Panc1 (cell line): ENCODE measurements around the gene CLIP4. TPM values are rescaled to one million over a fixed set of nuclear protein-coding genes. Genes with fewer than 3 reads are reported as not detected.
A peak's percentile ranks its signal among the peaks of the same experiment; 100 is the strongest.

Source experiments
- ATAC-seq: fragments of 200-7000 bp; cut with Tn5 transposase; 2 replicates; pipeline ENCODE4 v1.9.1; 2020; ENCODE audit warnings: mild to moderate bottlenecking, moderate library complexity
- BruUV-seq: library from RNA; stranded (reverse); fragments of 400-500 nt; replicated peaks from 2 replicates; lab custom pipeline; 2021; lab: Mats Ljungman, UMichigan
- CTCF ChIA-PET: fragments of 300-600 bp; sonication (Branson Sonifier 250); formaldehyde crosslinking; loops from one replicate; lab custom pipeline; 2022; ENCODE audit warnings: antibody characterized with exemption; lab: Charles Lee
- POLR2A ChIA-PET: fragments of 300-600 bp; sonication (Branson Sonifier 250); formaldehyde crosslinking; loops from one replicate; lab custom pipeline; 2022; ENCODE audit warnings: antibody characterized with exemption; lab: Charles Lee
- DNase-seq: peaks from one replicate; pipeline ENCODE4 v3.0.0-alpha.2; 2010; ENCODE audit warnings: low read depth, low spot score
- H3K27ac ChIP-seq: 2 replicates; pipeline ENCODE4 v1.5.1; 2011; ENCODE audit warnings: mild to moderate bottlenecking, low read length, inconsistent platforms
- H3K27me3 ChIP-seq: fragments of 200-500 bp; sonication (Bioruptor generic); 2 replicates; pipeline ENCODE4 v1.6.0; 2014; ENCODE audit warnings: low read length, inconsistent platforms; ENCODE audit not compliant: control insufficient read depth, insufficient read depth
- H3K36me3 ChIP-seq: fragments of 200-500 bp; sonication (Bioruptor generic); 2 replicates; pipeline ENCODE4 v1.5.1; 2014; ENCODE audit warnings: inconsistent platforms, mild to moderate bottlenecking, low read length, moderate library complexity; ENCODE audit not compliant: control insufficient read depth, insufficient read depth
- H3K4me1 ChIP-seq: 2 replicates; pipeline ENCODE4 v1.5.1; 2011; ENCODE audit warnings: inconsistent platforms, mild to moderate bottlenecking, low read length, moderate library complexity; ENCODE audit not compliant: control insufficient read depth, insufficient read depth
- H3K4me3 ChIP-seq, 2 experiments: 2 replicates each; pipeline ENCODE4 v1.5.1; 2011 to 2012; ENCODE audit warnings: low read depth in 2 of 2, low read length in 2 of 2, mild to moderate bottlenecking in 2 of 2, inconsistent platforms in 1 of 2, moderate library complexity in 1 of 2
- H3K9me3 ChIP-seq: fragments of 200-500 bp; sonication (Bioruptor generic); 2 replicates; pipeline ENCODE4 v1.5.1; 2014; ENCODE audit warnings: low read depth, mild to moderate bottlenecking, inconsistent platforms, low read length, moderate library complexity; ENCODE audit not compliant: control insufficient read depth, insufficient read depth
- POLR2AphosphoS5 ChIP-seq: IDR thresholded peaks from 2 replicates; pipeline ENCODE4 v1.6.1; 2012; ENCODE audit warnings: mild to moderate bottlenecking, low read depth, low read length, moderate library complexity
- SIN3A ChIP-seq: IDR thresholded peaks from 2 replicates; pipeline ENCODE4 v1.6.1; 2012; ENCODE audit warnings: low read depth, mild to moderate bottlenecking, low read length, moderate library complexity, borderline replicate concordance; ENCODE audit not compliant: insufficient read depth
- TCF7L2 ChIP-seq: IDR thresholded peaks from 2 replicates; pipeline ENCODE4 v1.6.1; 2011; ENCODE audit warnings: mild to moderate bottlenecking, low read depth, low read length, inconsistent platforms
- in situ Hi-C: cut with HindIII; loops from 2 replicates; pipeline ENCODE4 v1.10.0; 2016; ENCODE audit warnings: low sequenced_read_pairs, low pct_unique_long_range_greater_than_20kb
- intact Hi-C: fragments of 100-400 bp; cut with micrococcal nuclease; formaldehyde crosslinking; loops from one replicate; pipeline ENCODE4 v1.10.0; 2022; ENCODE audit not compliant: unreplicated experiment
- total RNA-seq: library from RNA; stranded (reverse); gene quantifications from one replicate; pipeline ENCODE4 v1.2.1, GENCODE V29; 2021; ENCODE audit not compliant: unreplicated experiment
- TF ChIP-seq, protein P1 (sequence below), 2 experiments: IDR thresholded peaks; 2 replicates each; pipeline ENCODE4 v1.6.1; 2011 to 2012; ENCODE audit warnings: low read depth in 2 of 2, control low read depth in 1 of 2, low read length in 1 of 2, mild to moderate bottlenecking in 1 of 2, moderate library complexity in 1 of 2; ENCODE audit not compliant: insufficient read depth in 1 of 2
- TF ChIP-seq, protein P2 (sequence below): fragments of 450-650 bp; IDR thresholded peaks from 2 replicates; pipeline ENCODE4 v1.5.1; 2017; ENCODE audit warnings: mild to moderate bottlenecking

Gene CLIP4
- total RNA-seq, 1 experiment from 2014 or later: 43.0 TPM

GRCh38 chr2:29195796-29196195 lies 80.6 kb downstream of the CLIP4 start:
- no peak overlapping the region for H3K4me3 ChIP-seq
- no TSS peak for BruUV-seq
- H3K27ac ChIP-seq: no peak overlapping the region
- ChIA-PET POLR2A (no interaction called here), CTCF (no interaction called here)
- in situ Hi-C loops (no loop called here), intact Hi-C loops (loop anchor here (10.0 kb wide), 1 partner anchor 141 kb away; no protein-coding TSS in a partner anchor)
- DNase-seq (no peak), ATAC-seq (no peak)
- H3K9me3 ChIP-seq: no peaks in the 10 kb centered on the region
- H3K27me3 ChIP-seq: no peaks in the 10 kb centered on the region
- no peaks in the 10 kb centered on the region; the same call in 1 of the 2 replicates for H3K4me1 ChIP-seq
- H3K36me3 ChIP-seq: no peaks in the 10 kb centered on the region
- no peak for TF ChIP-seq TCF7L2
- TF ChIP-seq, protein P1, sequence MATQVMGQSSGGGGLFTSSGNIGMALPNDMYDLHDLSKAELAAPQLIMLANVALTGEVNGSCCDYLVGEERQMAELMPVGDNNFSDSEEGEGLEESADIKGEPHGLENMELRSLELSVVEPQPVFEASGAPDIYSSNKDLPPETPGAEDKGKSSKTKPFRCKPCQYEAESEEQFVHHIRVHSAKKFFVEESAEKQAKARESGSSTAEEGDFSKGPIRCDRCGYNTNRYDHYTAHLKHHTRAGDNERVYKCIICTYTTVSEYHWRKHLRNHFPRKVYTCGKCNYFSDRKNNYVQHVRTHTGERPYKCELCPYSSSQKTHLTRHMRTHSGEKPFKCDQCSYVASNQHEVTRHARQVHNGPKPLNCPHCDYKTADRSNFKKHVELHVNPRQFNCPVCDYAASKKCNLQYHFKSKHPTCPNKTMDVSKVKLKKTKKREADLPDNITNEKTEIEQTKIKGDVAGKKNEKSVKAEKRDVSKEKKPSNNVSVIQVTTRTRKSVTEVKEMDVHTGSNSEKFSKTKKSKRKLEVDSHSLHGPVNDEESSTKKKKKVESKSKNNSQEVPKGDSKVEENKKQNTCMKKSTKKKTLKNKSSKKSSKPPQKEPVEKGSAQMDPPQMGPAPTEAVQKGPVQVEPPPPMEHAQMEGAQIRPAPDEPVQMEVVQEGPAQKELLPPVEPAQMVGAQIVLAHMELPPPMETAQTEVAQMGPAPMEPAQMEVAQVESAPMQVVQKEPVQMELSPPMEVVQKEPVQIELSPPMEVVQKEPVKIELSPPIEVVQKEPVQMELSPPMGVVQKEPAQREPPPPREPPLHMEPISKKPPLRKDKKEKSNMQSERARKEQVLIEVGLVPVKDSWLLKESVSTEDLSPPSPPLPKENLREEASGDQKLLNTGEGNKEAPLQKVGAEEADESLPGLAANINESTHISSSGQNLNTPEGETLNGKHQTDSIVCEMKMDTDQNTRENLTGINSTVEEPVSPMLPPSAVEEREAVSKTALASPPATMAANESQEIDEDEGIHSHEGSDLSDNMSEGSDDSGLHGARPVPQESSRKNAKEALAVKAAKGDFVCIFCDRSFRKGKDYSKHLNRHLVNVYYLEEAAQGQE (IDR thresholded peaks at IDR 0.05; ENCODE audit: insufficient read depth in 1 of 2, low read depth in 2 of 2, low read length in 1 of 2): no peak
- no peak for TF ChIP-seq POLR2AphosphoS5
- TF ChIP-seq, protein P2, sequence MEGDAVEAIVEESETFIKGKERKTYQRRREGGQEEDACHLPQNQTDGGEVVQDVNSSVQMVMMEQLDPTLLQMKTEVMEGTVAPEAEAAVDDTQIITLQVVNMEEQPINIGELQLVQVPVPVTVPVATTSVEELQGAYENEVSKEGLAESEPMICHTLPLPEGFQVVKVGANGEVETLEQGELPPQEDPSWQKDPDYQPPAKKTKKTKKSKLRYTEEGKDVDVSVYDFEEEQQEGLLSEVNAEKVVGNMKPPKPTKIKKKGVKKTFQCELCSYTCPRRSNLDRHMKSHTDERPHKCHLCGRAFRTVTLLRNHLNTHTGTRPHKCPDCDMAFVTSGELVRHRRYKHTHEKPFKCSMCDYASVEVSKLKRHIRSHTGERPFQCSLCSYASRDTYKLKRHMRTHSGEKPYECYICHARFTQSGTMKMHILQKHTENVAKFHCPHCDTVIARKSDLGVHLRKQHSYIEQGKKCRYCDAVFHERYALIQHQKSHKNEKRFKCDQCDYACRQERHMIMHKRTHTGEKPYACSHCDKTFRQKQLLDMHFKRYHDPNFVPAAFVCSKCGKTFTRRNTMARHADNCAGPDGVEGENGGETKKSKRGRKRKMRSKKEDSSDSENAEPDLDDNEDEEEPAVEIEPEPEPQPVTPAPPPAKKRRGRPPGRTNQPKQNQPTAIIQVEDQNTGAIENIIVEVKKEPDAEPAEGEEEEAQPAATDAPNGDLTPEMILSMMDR: no peak
- TF ChIP-seq SIN3A: no peak

DNA sequence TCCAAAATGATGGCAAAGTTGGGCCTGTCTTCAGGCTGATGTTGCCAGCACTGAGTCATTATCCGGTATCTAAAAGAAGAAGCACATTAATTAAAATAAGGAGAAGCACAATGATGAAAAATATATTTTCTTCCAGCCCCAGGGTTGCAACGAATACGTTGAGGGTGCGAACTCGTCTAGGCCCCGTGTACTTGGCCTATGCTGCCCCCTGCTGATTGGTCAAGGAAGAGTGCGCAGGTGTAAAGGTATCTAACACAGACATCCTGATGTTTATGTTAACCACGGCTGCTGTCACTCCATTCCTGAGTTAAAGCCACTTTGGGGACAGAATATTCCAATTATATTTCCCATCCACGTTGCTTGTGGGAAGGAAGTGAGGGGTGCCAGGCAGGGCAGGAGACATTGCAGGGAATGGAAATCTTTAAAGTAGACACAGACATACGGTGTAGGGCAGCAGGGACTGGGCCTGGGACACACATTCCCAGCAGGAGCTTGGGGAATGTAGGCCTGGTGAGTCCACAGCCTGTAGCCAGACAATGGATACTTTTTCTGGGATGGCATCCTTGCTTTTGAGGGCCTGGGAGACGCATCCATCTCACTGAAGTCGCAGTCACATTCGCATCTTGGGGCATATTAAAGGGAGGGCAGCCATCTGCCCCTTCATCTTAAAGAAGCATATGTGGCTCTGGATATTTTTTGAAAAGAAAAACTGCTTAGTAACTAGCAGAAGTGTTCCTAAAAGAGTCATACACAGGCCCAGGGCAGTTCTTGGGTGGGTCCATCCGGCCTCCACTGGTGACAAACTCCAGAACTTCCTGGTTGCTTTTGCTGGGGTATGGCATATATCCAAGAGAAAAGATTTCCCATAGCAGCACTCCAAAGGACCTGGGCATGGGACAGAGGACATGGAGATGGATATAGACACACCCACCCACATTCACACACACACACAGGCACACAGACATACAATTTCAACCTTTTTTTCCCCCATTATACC lies 81.9 kb downstream of the CLIP4 start:
- Histone ChIP-seq H3K27me3 (no peaks in the 10 kb centered on the region), H3K4me3 (no peak overlapping the region), H3K27ac (no peak overlapping the region), H3K4me1 (no peaks in the 10 kb centered on the region), H3K9me3 (no peaks in the 10 kb centered on the region), H3K36me3 (no peaks in the 10 kb centered on the region)
- intact Hi-C loops: loop anchor here (1.0 to 10.0 kb wide), 2 partner anchors 142 to 239 kb away; no protein-coding TSS in a partner anchor
- in situ Hi-C loops: no loop called here
- DNase-seq (peak; percentile 24), ATAC-seq (peak; percentile 97)
- ChIA-PET CTCF (no interaction called here), POLR2A (no interaction called here)
- BruUV-seq: no TSS peak
- no peak for TF ChIP-seq SIN3A
- TF ChIP-seq, protein P2: peak; percentile 90
- TF ChIP-seq POLR2AphosphoS5: no peak
- no peak for TF ChIP-seq TCF7L2
- TF ChIP-seq, protein P1 (IDR thresholded peaks at IDR 0.05; ENCODE audit: insufficient read depth in 1 of 2, low read depth in 2 of 2, low read length in 1 of 2): no peak
